GM23338 (cell line): Measurements from ENCODE around the gene VPS39. TPM values are rescaled to one million over a fixed set of nuclear protein-coding genes. Genes with fewer than 3 reads are reported as not detected.
A peak's percentile ranks its signal among the peaks of the same experiment; 100 is the strongest.

Experiments used
- ATAC-seq: fragments of 200-7000 bp; cut with Tn5 transposase; 3 replicates; pipeline ENCODE4 v1.9.1; 2020
- DNase-seq: peaks from one replicate; pipeline ENCODE4 v3.0.0-alpha.2; 2015; ENCODE audit warnings: low spot score
- H2AFZ ChIP-seq: fragments of 200-600 bp; sonication (generic); 2 replicates; pipeline ENCODE4 v1.8.0; 2016; ENCODE audit warnings: antibody characterized with exemption, mild to moderate bottlenecking, moderate library complexity
- H3F3A ChIP-seq: fragments of 200-600 bp; sonication (generic); replicated peaks from 2 replicates; pipeline ENCODE4 v1.8.0; 2017; ENCODE audit warnings: antibody characterized with exemption, mixed run types, low read depth
- H3K27ac ChIP-seq: fragments of 200-600 bp; sonication (generic); 2 replicates; pipeline ENCODE4 v1.6.1; 2016; ENCODE audit warnings: low read depth
- H3K27me3 ChIP-seq: fragments of 200-600 bp; sonication (generic); 2 replicates; pipeline ENCODE4 v1.8.0; 2016; ENCODE audit warnings: mild to moderate bottlenecking, mixed run types, moderate library complexity; ENCODE audit not compliant: insufficient read depth
- H3K36me3 ChIP-seq: fragments of 200-600 bp; sonication (generic); 2 replicates; pipeline ENCODE4 v1.8.0; 2016; ENCODE audit warnings: mild to moderate bottlenecking; ENCODE audit not compliant: insufficient read depth
- H3K4me1 ChIP-seq: fragments of 200-600 bp; sonication (generic); 2 replicates; pipeline ENCODE4 v1.8.0; 2016; ENCODE audit warnings: mild to moderate bottlenecking, moderate library complexity; ENCODE audit not compliant: insufficient read depth
- H3K4me2 ChIP-seq: fragments of 200-600 bp; sonication (generic); 2 replicates; pipeline ENCODE4 v1.7.1; 2017; ENCODE audit warnings: mixed run types
- H3K4me3 ChIP-seq: fragments of 200-600 bp; sonication (generic); 2 replicates; pipeline ENCODE4 v1.6.1; 2016; ENCODE audit warnings: mixed run types
- H3K79me2 ChIP-seq: fragments of 200-600 bp; sonication (generic); replicated peaks from 2 replicates; pipeline ENCODE4 v1.8.0; 2017; ENCODE audit warnings: mild to moderate bottlenecking; ENCODE audit not compliant: insufficient read depth
- H3K9me2 ChIP-seq: fragments of 200-600 bp; sonication (generic); 2 replicates; pipeline ENCODE4 v1.8.0; 2017; ENCODE audit not compliant: insufficient read depth
- H4K20me1 ChIP-seq: fragments of 200-600 bp; sonication (generic); replicated peaks from 2 replicates; pipeline ENCODE4 v1.8.0; 2017; ENCODE audit warnings: mild to moderate bottlenecking; ENCODE audit not compliant: insufficient read depth
- H3K27ac Mint-ChIP-seq: 2 replicates; pipeline ENCODE4 v1.8.0; 2020; ENCODE audit warnings: inconsistent platforms, mild to moderate bottlenecking, moderate library complexity, mixed read lengths
- H3K27me3 Mint-ChIP-seq: 3 replicates; pipeline ENCODE4 v1.8.0; 2022; ENCODE audit warnings: low read depth, mild to moderate bottlenecking, moderate library complexity, mixed read lengths, inconsistent platforms; ENCODE audit not compliant: insufficient read depth, poor library complexity
- H3K36me3 Mint-ChIP-seq: 3 replicates; pipeline ENCODE4 v1.8.0; 2021; ENCODE audit warnings: low read depth, mild to moderate bottlenecking, inconsistent platforms, moderate library complexity, mixed read lengths
- H3K4me1 Mint-ChIP-seq: 3 replicates; pipeline ENCODE4 v1.8.0; 2020; ENCODE audit warnings: mild to moderate bottlenecking, inconsistent platforms, mixed read lengths
- H3K4me3 Mint-ChIP-seq: 3 replicates; pipeline ENCODE4 v1.8.0; 2021; ENCODE audit warnings: moderate library complexity, mild to moderate bottlenecking, inconsistent platforms, mixed read lengths
- H3K9me3 Mint-ChIP-seq: 3 replicates; pipeline ENCODE4 v1.8.0; 2020; ENCODE audit warnings: moderate library complexity, mild to moderate bottlenecking, inconsistent platforms, mixed read lengths
- CREB1 ChIP-seq: fragments of 250-450 bp; sonication (Bioruptor Pico); IDR thresholded peaks from 2 replicates; pipeline ENCODE4 v1.5.0; 2020; ENCODE audit warnings: low read depth, mild to moderate bottlenecking, moderate library complexity
- CTCF ChIP-seq, 2 experiments: fragments of 200-600 bp in 1 of 2; sonication (generic) in 1 of 2; conservative IDR thresholded peaks; 2 replicates each; pipeline versions ENCODE4 v1.5.1 to v1.6.1; 2016 to 2017; ENCODE audit warnings: antibody characterized with exemption in 2 of 2, low read depth in 2 of 2, mild to moderate bottlenecking in 2 of 2, moderate library complexity in 1 of 2
- ETS1 ChIP-seq: IDR thresholded peaks from 2 replicates; pipeline ENCODE4 v1.6.1; 2016; ENCODE audit warnings: antibody characterized with exemption
- EZH2phosphoT487 ChIP-seq: fragments of 200-600 bp; sonication (generic); IDR thresholded peaks from one replicate; pipeline ENCODE4 v1.8.1; 2018; ENCODE audit warnings: antibody characterized with exemption; ENCODE audit not compliant: unreplicated experiment
- JUNB ChIP-seq: IDR thresholded peaks from one replicate; pipeline ENCODE4 v1.6.1; 2016; ENCODE audit warnings: antibody characterized with exemption; ENCODE audit not compliant: unreplicated experiment
- NANOG ChIP-seq: IDR thresholded peaks from 2 replicates; pipeline ENCODE4 v1.6.1; 2016; ENCODE audit warnings: antibody characterized with exemption, borderline replicate concordance
- POLR2AphosphoS5 ChIP-seq: IDR thresholded peaks from 2 replicates; pipeline ENCODE4 v1.6.1; 2016; ENCODE audit warnings: antibody characterized with exemption, low read depth
- REST ChIP-seq: IDR thresholded peaks from one replicate; pipeline ENCODE4 v1.6.1; 2018; ENCODE audit warnings: antibody characterized with exemption; ENCODE audit not compliant: unreplicated experiment
- STAT1 ChIP-seq: IDR thresholded peaks from one replicate; pipeline ENCODE4 v1.6.1; 2016; ENCODE audit warnings: antibody characterized with exemption; ENCODE audit not compliant: unreplicated experiment
- ZNF114 ChIP-seq: fragments of 250-450 bp; sonication (Bioruptor Pico); IDR thresholded peaks from 2 replicates; pipeline ENCODE4 v1.5.0; 2020; ENCODE audit warnings: mild to moderate bottlenecking, moderate library complexity
- ZNF331 ChIP-seq: fragments of 250-450 bp; sonication (Bioruptor Pico); IDR thresholded peaks from 2 replicates; pipeline ENCODE4 v1.5.0; 2020; ENCODE audit warnings: low read depth, mild to moderate bottlenecking, moderate library complexity
- ZNF462 ChIP-seq: fragments of 250-450 bp; sonication (Bioruptor Pico); IDR thresholded peaks from 2 replicates; pipeline ENCODE4 v1.5.0; 2020; ENCODE audit warnings: mild to moderate bottlenecking, moderate library complexity
- polyA plus RNA-seq: library from polyadenylated mRNA; unstranded; fragments of >200 nt; fragmentation: Nextera tagmentation; extraction: Ambion mirVana; gene quantifications from 2 replicates; pipeline ENCODE4 v1.2.1, GENCODE V29; 2016
- total RNA-seq: library from RNA; depleted of rRNA; stranded (reverse); fragments of >200 nt; shearing (Covaris generic); gene quantifications from 2 replicates; pipeline ENCODE4 v1.2.3, GENCODE V29; 2014

The VPS39 gene
- total and polyA plus RNA-seq, 2 experiments from 2014 or later: 14.9 to 45.1 TPM

GRCh38 chr15:42131826-42132806 lies 76.0 kb downstream of the VPS39 start:
- Histone ChIP-seq H3K36me3 (no peaks in the 10 kb centered on the region), H2AFZ (no peak overlapping the region; the same call in 1 of the 2 replicates), H3K79me2 (no peaks in the 10 kb centered on the region), H3K4me1 (no peaks in the 10 kb centered on the region; the same call in 1 of the 2 replicates), H4K20me1 (no peaks in the 10 kb centered on the region), H3K4me2 (no peak overlapping the region), H3K9me2 (no peaks in the 10 kb centered on the region), H3F3A (no peaks in the 10 kb centered on the region), H3K27ac (no peak overlapping the region), H3K27me3 (no peaks in the 10 kb centered on the region), H3K4me3 (no peak overlapping the region)
- peaks cover 9% of the 10 kb centered on the region; the same call in 2 of the 3 replicates for H3K4me1 Mint-ChIP-seq
- H3K4me3 Mint-ChIP-seq: no peak overlapping the region
- H3K27ac Mint-ChIP-seq: no peak overlapping the region
- ATAC-seq (peak; percentile 72), DNase-seq (no peak)
- no peaks in the 10 kb centered on the region for H3K36me3 Mint-ChIP-seq
- no peaks in the 10 kb centered on the region for H3K9me3 Mint-ChIP-seq
- TF ChIP-seq NANOG (no peak), REST (no peak), CTCF (conservative IDR thresholded peaks at IDR 0.05; ENCODE audit: low read depth in 2 of 2) (no peak), ZNF114 (CRISPR knock-in tag) (no peak), ZNF331 (CRISPR knock-in tag) (no peak), ZNF462 (no peak), CREB1 (no peak), JUNB (no peak), POLR2AphosphoS5 (no peak), EZH2phosphoT487 (no peak), STAT1 (no peak), ETS1 (no peak)
- peaks cover 7% of the 10 kb centered on the region for H3K27me3 Mint-ChIP-seq
